Nephron (organoid): ENCODE data around the gene SND1.

ENCODE experiments used
- H3K27ac Mint-ChIP-seq, 3 experiments: 2 replicates each; pipeline ENCODE4 v1.8.0; 2020; ENCODE audit warnings: mixed read lengths in 3 of 3, mild to moderate bottlenecking in 2 of 3, moderate library complexity in 1 of 3
- H3K27me3 Mint-ChIP-seq: 2 replicates; pipeline ENCODE4 v1.8.0; 2021; ENCODE audit warnings: low read depth, mild to moderate bottlenecking, moderate library complexity, mixed read lengths
- H3K36me3 Mint-ChIP-seq: 2 replicates; pipeline ENCODE4 v1.8.0; 2020; ENCODE audit warnings: low read depth, mixed read lengths
- H3K4me1 Mint-ChIP-seq: 2 replicates; pipeline ENCODE4 v1.8.0; 2020; ENCODE audit warnings: mixed read lengths
- H3K4me3 Mint-ChIP-seq, 3 experiments: 2 replicates each; pipeline ENCODE4 v1.8.0; 2020; ENCODE audit warnings: mild to moderate bottlenecking in 3 of 3, mixed read lengths in 3 of 3, moderate library complexity in 2 of 3
- H3K9me3 Mint-ChIP-seq: 2 replicates; pipeline ENCODE4 v1.8.0; 2020; ENCODE audit warnings: mixed read lengths
- TF ChIP-seq, protein P1 (sequence below), 3 experiments: fragments of 200-600 bp; sonication (generic); IDR thresholded peaks; one replicate each; pipeline ENCODE4 v1.5.0; 2021; ENCODE audit warnings: antibody characterized with exemption in 3 of 3; ENCODE audit not compliant: unreplicated experiment in 3 of 3

Gene SND1

DNA sequence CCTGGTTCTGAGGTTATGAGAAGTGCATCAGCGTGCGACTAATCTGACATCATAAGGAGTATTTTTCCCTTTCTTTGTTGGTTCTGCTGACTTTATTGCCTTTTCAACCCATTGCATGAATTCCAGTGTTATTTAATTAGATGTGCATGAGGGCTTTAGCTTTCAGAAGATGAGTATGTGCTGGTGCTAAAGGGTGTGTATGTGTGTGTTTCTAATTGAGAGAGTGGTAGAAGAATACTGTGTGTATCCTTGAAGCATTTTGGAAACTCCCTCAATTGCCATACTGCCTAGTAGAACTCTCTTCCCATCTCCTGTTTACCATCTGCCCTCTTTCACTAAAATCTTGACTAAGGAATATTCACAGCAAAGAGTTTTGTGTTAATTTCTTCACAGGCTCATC is 158.1 kb downstream of the SND1 start:
- no peaks in the 10 kb centered on the region for H3K9me3 Mint-ChIP-seq
- TF ChIP-seq, protein P1, sequence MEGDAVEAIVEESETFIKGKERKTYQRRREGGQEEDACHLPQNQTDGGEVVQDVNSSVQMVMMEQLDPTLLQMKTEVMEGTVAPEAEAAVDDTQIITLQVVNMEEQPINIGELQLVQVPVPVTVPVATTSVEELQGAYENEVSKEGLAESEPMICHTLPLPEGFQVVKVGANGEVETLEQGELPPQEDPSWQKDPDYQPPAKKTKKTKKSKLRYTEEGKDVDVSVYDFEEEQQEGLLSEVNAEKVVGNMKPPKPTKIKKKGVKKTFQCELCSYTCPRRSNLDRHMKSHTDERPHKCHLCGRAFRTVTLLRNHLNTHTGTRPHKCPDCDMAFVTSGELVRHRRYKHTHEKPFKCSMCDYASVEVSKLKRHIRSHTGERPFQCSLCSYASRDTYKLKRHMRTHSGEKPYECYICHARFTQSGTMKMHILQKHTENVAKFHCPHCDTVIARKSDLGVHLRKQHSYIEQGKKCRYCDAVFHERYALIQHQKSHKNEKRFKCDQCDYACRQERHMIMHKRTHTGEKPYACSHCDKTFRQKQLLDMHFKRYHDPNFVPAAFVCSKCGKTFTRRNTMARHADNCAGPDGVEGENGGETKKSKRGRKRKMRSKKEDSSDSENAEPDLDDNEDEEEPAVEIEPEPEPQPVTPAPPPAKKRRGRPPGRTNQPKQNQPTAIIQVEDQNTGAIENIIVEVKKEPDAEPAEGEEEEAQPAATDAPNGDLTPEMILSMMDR (IDR thresholded peaks at IDR 0.05; ENCODE audit: unreplicated experiment in 3 of 3), result no peak
- H3K4me3 Mint-ChIP-seq, result no peak overlapping the region
- peak overlapping the region in 1 of 3 experiments; percentile 31 for H3K27ac Mint-ChIP-seq
- H3K4me1 Mint-ChIP-seq, result peaks cover 71% of the 10 kb centered on the region
- no peaks in the 10 kb centered on the region for H3K27me3 Mint-ChIP-seq
- H3K36me3 Mint-ChIP-seq, result peaks cover 19% of the 10 kb centered on the region

DNA sequence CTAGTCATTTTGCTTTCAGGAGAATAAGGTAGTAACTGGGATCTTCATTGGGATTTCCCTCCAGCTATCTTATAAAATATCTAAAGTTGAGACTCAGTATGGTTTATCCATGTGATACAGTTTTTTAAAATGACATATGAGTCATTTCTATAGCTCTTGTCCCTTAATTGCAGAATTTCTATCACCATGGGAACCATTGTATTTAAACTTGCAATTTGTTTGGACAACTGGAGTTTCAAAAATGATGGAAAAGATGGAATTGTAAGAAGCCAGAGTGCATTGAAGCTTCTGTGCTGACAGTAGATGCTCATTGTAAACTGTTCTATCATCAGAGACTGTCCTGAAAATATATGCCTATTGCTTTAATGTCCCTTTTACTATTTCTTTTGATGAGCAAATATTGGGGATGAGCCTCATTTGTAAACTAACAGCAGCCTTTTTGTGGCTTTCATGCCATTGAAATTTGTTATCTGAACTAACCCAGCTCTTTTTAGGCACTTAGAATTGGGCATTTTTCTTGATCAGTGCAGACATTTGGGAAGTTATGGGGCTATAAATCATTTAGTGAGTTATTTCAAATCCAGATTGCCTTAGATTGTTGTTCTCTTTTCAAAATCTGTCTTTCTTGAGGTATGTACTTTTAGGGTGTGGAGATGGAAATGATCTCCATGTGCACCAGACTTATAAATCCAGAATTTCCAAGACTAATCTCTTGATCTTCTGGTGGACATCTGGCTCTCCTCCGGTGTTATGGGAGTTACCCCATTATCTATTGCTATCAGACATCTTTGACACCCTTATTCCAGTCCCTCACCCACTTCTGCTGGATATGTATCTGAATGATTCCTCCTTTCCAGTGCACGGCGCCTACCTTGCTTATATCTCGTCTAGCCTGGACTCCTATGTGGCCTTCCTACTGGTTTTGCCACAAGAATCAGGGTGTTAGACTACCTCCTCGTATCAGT is 159.0 kb downstream of the SND1 start:
- Mint-ChIP-seq H3K4me1 (peaks cover 69% of the 10 kb centered on the region), H3K4me3 (no peak overlapping the region), H3K27ac (no peak overlapping the region), H3K9me3 (no peaks in the 10 kb centered on the region), H3K36me3 (peaks cover 19% of the 10 kb centered on the region), H3K27me3 (no peaks in the 10 kb centered on the region)
- TF ChIP-seq, protein P1 (IDR thresholded peaks at IDR 0.05; ENCODE audit: unreplicated experiment in 3 of 3), result no peak

DNA sequence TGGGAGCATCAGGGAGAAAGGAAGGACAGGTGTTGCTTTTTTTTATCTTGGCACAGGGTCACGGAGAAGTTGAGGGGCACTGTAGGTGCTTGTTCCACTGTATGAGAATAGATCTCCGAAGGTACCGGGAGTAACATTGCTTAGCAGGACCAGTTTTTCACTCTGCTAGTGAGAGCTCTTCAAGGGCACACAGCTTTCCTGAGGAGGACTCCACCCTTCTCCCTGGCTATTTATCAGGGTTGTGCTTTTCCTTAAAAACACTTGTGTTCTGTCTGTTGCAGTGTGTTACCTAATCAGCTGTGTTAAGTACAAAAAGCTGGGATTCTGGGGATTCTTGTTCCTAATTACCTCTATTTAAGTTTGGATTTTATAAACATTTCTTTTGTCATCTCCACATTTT is 160.5 kb downstream of the SND1 start:
- H3K4me1 Mint-ChIP-seq, result peaks cover 64% of the 10 kb centered on the region
- peak overlapping the region in 1 of 3 experiments; percentile 4 for H3K4me3 Mint-ChIP-seq
- H3K36me3 Mint-ChIP-seq, result peaks cover 14% of the 10 kb centered on the region
- TF ChIP-seq, protein P1 (IDR thresholded peaks at IDR 0.05; ENCODE audit: unreplicated experiment in 3 of 3), result no peak
- no peaks in the 10 kb centered on the region for H3K9me3 Mint-ChIP-seq
- no peaks in the 10 kb centered on the region for H3K27me3 Mint-ChIP-seq
- H3K27ac Mint-ChIP-seq, result peak overlapping the region; percentile 28 to 68 (median 58)

DNA sequence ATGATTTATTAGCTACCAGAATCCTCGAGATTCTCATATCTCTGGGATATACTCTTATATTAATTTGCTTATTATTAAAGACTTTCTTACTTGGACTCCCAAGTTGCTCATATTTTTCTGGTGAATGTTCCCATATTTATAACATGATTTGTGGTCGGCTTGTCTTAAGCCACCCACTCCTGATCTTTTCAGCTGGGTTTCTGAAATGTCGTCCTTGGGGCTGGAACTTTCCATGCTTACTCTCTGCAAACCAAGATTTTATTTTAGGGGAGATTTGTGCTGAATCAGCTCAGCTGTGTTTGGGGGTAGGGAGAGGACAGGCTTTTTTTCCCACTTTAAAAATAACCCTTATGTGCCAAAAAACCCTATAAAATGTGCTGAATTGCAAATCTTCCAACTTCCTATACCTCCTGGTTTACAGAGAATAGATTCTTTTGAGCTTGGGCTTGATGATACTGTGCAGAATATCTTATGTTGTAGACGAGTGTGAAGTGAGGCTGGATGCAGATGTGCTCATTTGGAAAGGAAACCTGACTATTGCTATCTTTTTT is 162.1 kb downstream of the SND1 start:
- no peaks in the 10 kb centered on the region for H3K27me3 Mint-ChIP-seq
- H3K4me3 Mint-ChIP-seq, result peak overlapping the region in 2 of 3 experiments; percentile 5 to 12

DNA sequence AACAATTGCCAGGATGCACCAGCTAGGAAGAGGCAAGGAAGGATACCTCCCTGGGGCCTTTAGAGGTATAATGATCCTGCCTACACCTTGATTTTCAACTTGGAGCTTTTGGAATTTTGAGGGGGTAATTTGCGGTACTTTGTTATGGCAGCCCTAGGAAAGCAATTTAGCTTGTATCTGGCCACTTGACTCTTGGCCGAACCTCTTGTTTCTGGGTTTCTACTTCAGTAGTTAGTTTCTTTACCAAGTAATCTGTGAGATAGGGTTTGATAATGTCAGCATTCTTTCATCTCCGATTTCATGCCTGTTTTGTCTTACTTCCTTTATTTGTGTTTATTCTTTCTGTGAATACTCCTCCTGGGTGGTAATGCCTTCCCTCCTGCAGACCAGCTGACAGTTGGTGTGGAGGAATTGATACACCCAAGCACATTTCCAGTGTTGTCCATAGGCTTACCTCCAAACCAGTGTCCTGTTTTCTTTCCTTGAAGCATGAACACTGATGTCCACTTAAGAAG is 163.7 kb downstream of the SND1 start:
- no peak overlapping the region for H3K4me3 Mint-ChIP-seq
- H3K27me3 Mint-ChIP-seq, result no peaks in the 10 kb centered on the region
- peak overlapping the region; percentile 48 to 89 (median 85) for H3K27ac Mint-ChIP-seq
- H3K9me3 Mint-ChIP-seq, result no peaks in the 10 kb centered on the region
- peaks cover 73% of the 10 kb centered on the region for H3K4me1 Mint-ChIP-seq
- TF ChIP-seq, protein P1 (IDR thresholded peaks at IDR 0.05; ENCODE audit: unreplicated experiment in 3 of 3), result no peak
- peaks cover 3% of the 10 kb centered on the region for H3K36me3 Mint-ChIP-seq

More for the DNA sequence above, 162.1 kb downstream of the SND1 start:
- H3K4me1 Mint-ChIP-seq, result peaks cover 71% of the 10 kb centered on the region
- peaks cover 10% of the 10 kb centered on the region for H3K36me3 Mint-ChIP-seq
- H3K27ac Mint-ChIP-seq, result peak overlapping the region; percentile 79 to 91 (median 89)
- H3K9me3 Mint-ChIP-seq, result no peaks in the 10 kb centered on the region
- TF ChIP-seq, protein P1 (IDR thresholded peaks at IDR 0.05; ENCODE audit: unreplicated experiment in 3 of 3), result no peak
